Iris pigment epithelial cell (primary cell): ENCODE data around the gene TARS2.

Source experiments
- DNase-seq: peaks from one replicate; pipeline ENCODE4 v3.0.0-alpha.2; 2011; ENCODE audit warnings: low read depth

Gene TARS2

DNA sequence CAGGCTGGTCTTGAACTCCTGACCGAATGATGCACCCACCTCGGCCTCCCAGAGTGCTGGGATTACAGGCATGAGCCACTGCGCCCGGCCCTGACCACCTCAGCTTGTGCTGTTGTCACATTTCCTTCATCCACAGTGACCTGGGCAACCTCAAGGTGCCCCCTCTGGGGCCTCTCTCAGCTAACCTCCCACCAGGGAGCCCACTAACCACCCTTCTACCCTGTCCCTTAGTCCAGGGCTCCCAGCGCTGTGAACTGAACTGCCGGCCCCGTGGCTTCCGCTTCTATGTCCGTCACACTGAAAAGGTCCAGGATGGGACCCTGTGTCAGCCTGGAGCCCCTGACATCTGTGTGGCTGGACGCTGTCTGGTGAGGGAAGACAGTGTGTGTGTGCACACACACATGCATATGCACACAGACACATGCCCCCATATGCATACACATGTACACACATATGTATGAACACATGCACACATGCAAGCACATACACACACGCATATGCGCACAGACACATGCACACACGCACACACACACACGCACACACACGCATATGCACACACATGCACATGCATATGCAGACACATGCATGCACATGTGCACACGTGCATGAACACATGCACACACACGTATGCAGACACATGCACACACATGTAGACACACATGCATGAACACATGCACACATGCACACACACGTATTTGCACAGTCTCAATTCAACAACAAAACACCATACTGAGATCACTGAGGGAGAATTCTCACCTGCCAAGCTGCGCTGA, 68.2 kb downstream of the TARS2 start:
- DNase-seq: no peak

DNA sequence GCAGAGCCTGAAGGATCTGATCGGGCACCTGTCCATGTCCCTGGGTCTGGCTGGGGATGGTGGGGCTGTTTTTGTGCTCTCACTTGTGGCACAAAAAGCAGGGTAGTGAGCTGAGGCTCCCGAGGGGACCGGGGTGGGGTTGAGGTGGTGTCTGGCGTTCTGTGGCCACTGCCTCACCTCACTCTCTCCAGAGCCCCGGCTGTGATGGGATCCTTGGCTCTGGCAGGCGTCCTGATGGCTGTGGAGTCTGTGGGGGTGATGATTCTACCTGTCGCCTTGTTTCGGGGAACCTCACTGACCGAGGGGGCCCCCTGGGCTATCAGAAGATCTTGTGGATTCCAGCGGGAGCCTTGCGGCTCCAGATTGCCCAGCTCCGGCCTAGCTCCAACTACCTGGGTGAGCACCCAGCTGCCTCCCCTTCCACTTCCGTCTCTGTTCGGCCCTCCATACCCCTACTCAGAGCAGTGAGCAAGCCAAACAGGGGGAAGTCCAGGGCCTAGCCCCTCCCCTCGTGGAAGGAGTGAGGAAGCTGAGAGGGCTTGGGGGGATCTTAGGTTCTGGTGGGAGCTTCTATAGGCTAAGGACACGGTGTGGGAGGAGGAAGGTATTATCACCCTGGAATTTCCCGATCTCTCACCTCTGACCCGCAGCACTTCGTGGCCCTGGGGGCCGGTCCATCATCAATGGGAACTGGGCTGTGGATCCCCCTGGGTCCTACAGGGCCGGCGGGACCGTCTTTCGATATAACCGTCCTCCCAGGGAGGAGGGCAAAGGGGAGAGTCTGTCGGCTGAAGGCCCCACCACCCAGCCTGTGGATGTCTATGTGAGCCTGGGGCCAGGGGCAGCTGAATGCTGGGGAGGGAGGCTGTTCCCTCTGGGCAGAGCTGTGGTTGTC, 69.0 kb downstream of the TARS2 start:
- no peak for DNase-seq

DNA sequence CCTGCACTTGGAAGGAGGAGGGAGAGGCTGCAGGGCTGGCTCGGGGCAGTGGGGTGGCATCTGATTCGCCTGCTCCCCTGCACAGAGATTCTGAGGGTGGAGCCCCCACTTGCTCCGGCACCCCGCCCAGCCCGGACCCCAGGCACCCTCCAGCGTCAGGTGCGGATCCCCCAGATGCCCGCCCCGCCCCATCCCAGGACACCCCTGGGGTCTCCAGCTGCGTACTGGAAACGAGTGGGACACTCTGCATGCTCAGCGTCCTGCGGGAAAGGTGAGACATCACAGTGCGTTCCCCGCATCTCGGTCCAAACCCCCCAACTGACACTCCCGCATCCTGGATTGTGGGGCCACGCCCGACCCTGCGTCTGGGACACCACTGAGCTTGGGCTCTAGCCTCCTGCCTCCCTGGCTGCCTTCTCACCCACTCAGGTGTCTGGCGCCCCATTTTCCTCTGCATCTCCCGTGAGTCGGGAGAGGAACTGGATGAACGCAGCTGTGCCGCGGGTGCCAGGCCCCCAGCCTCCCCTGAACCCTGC, 69.9 kb downstream of the TARS2 start:
- DNase-seq: no peak
